Stimulated activated CD8-positive, alpha-beta memory T cell treated with anti-CD3 and anti-CD28 coated beads, Interleukin-15, amount 100 ng/mL, for 4 hours (primary cell): Measurements from ENCODE around the gene SYT2.
"Not testable (repeated sequence)": the region's sequence is repeated elsewhere in the genome, so short reads cannot be mapped to it uniquely, and the experiment has no call there.

Source experiments
- DNase-seq, 2 donors: peaks; one replicate each; pipeline ENCODE4 v3.0.0-alpha.2; 2020; ENCODE audit warnings: low read depth in 2 of 2

Gene SYT2

DNA sequence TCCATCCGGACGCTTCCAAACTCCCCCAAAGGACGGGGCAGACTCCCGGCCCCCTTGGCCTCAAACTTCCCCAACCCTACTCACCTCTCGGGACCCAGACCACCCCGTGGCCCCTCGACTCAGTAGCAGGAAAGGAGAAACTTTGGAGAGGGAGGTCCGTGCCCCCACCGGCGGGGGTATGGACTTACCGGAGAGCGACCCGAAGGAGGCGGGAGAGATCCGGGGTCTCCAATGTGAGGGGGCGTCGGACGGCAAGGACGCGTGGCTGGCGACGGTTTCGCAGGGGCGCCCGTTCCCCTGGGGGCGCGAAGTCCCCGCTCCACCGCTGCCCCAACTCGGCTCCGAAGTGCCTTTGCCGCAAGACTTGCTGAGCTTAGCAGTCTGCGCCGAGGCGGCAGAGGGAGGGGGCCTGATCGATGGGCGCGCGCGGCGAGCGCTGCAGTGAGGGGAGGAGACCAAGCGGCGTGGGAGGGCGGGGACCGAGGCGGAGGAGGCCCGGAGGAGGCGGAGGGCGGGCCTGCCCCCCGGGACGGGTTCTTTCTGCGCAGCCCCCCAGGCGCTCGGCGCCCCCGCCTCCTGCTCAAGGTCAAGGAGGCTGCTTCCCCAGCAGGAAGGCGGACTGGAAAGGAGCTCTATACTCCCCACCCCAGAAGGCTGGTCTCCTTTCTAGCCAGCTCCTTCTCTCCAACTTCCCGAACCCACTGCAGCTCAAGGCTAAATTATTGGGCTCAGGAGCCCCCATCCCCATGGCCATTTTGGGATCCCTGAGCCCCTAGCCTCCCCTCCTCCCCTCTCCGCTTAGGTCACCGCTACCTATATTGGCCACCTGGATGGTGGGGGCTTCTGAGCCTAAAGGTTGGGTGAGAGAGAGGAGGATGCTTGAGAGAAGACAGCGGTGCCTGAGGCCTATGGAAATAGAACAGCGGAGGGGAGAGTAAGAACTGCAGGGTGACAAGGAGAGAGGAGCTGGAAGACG, at the start of gene SYT2:
TSS of gene SYT2 (minus strand) at position 385 of the 976 bp plus-strand sequence. CDS start 104,682 bp downstream, outside the sequence.
- DNase-seq = no peak

DNA sequence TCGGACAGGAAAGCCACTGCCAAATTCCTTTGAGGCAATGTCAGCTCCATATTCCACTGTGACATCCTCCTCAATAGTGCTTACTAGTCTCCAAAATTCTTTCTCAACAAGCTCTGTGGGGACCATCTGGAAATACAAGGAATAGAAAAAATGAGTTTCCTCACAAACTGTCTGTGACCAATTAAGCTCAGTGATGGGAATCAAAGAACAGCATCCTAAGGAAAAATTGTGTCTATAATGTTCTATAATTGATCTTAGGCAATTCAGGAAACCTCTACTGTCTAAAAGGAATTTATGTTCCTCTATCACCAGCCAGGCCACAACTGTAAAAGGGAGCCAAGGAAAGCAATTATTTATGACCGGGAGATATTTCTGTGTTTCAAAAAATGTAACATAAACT, 46.1 kb upstream of the SYT2 start:
- no peak for DNase-seq

DNA sequence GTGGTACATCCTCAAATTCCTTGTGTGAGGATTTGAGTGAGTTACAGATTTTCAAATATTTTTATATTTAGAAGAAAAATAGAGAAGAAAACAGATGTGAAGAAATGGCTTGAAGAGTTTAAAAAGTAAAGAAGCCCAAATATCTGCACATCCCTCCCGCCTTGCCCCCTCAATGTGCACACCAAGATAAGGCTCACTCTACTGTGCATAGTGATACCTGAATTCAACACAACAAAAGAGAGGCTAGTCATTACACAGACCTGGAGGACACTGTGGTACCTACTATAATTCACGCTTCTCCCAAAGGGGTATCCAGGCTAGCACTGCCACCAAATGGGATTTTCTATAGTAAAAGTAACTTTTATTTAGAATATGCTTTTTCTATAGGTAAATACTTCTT, 44.0 kb upstream of the SYT2 start:
- no peak for DNase-seq

DNA sequence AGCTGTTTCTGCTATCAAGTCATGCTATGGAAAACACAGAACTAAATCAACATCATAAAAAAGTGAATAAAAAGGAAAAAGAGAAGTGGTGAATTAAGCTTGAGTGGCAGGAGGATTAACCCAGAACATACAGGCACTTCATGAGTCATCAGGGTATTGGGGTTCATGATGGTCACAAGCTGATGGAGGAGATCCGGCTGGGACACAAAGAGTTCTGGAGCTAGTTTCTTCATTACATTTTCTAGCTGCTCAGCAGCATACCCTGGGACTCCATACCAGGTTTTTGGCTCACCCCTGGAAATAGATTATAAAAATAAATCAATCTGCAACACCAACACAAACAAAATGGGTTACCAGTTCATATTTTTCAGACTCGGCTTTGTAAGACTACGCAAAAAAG, 42.5 kb upstream of the SYT2 start:
- no peak for DNase-seq

DNA sequence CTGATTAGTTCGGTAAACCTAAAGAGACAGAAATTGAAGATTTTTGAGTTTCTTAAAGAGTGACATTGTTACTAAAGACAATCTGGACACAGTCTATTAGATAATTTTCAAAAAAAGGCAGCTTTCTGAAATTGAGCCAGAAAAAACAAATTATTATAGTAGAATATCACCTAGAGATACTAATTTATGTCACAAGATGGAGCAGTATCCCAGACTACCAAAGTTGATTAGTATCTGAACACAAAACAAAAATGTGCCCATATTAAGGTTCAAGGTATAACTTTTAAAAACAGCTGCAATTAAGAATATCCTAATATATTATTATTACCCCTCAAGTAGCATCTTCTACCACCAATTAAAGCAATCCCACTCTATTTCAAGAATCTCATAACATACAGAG, 40.5 kb upstream of the SYT2 start:
- DNase-seq = no peak

DNA sequence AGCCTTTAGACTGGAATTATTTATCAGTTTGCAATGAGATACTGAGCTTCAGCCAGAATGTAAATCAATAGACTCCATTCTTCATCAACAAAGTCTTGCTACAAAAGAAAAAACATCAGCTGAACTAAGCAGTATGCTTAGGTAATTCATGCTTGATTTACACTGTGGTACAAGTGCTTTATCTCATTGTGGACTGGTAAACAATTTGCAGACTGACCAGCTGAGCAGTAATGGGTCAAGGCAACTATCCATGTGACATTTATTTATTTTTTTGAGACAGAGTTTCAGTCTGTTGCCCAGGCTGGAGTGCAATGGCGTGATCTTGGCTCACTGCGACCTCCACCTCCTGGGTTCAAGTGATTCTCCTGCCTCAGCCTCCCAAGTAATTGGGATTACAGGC, 39.8 kb upstream of the SYT2 start:
- no peak for DNase-seq

DNA sequence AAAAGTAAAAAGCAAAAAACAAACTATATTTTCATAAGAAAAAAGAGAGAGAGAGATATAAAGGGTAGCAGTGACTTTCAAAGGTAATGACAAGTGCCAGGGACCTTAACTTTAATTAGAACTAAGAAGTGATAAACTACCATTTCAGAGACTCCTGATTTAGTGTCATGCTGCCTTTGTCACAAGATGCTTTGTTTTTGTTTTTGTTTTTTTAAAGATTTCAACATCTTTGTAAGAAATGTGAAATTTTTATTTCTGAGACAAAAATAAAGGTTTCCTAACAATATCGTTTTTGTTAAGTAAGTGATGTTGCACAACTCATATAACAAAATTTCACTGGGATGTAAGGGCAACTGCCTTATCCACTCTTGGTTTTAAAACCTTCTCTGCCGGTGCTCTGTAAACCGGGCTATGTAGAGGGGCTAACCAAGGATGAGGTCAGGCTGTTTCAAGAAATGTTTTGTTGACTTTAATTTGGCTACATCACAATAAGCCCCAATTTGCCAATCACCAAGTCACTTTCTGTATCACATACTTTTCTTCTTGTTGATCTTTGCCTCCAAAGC, 35.2 kb upstream of the SYT2 start:
- DNase-seq = no peak

DNA sequence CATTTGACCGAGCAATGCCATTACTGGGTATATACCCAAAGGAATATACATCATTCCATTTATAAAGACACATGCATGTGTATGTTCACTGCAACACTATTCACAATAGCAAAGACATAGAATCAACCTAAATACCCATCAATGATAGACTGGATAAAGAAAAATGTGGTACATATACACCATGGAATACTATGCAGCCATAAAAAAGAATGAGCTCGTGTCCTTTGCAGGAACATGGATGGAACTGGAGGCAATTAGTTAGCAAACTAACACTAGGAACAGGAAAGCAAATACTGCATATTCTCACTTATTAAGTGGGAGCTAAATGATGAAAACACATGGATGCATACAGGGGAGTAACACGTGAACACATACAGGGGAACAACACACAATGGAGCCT, 34.5 kb upstream of the SYT2 start:
- not testable (repeated sequence) for DNase-seq

DNA sequence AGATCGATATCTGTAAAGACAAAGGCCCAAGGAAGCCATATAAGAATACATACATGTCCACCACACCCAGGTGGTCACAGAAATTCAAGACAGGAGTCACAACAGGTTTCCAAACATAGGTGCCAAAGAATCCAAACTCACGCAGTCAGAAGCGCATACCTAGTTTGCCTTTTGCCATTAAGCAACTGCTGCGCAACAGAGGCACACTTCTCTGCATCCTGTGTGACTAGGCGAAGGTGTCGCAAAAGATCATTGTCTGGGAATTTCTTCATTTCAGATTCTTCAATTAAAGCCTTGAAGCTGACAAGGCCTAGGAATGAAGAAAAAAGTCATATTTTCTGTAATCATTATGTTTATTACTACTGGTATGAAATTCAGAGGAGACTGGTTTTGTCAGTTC, 32.2 kb upstream of the SYT2 start:
- DNase-seq = no peak

DNA sequence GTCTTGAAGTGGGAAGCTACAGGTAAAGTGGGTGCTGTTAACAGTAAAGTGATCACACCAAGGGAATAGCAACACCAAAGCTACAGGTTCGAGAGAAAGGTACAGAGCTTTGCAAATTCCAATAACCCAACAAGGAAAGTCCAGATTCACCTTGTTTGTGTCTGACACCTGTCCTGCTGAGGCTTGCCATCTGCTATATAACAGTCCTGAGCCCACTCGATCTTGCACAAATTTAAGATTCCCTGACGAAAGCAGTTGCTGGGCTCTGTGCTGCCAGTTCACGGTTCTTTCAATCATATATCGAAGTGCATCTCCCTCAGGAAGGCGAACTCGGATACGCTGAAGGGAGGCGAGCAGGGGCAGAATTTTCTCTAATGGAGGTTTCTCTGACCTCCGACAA, 23.0 kb upstream of the SYT2 start:
- DNase-seq = no peak

DNA sequence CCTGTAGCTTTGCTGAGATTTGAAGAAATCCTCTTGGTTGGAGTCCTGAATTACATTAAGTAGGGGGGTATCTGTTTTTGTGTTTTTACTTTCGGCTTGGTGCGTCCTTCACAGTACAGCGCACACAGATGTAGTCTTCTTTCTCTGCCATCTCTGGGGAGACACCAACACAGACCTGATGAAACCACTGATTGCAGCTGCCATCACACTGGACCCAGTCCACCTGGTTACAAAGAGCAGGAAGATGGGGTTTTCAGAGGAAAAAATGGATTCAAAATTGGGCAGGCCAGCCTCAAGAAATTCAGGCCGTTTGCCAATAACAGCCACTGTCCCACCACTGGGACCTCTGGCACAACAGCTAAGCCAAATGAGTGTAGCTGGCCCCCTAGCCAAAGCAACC, 18.7 kb upstream of the SYT2 start:
- no peak for DNase-seq

DNA sequence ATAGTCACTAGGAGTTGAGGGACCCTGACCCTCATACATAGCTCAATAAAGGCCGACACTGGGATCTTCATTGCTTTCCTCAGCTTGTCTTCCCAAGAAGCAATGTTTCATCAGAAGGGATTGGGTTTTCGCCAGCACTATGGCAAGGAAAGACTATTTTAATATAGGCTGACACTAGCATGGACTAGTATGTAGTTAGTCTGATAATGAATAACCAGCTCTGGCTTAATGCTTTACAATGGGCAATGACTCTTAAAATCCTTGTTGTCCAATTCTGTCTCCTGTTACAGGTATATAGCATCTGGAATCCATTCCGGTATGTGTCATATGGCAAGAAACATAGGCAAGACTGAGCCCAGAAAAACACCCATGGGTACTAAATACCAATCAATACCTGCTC, 15.3 kb upstream of the SYT2 start:
- DNase-seq = no peak

DNA sequence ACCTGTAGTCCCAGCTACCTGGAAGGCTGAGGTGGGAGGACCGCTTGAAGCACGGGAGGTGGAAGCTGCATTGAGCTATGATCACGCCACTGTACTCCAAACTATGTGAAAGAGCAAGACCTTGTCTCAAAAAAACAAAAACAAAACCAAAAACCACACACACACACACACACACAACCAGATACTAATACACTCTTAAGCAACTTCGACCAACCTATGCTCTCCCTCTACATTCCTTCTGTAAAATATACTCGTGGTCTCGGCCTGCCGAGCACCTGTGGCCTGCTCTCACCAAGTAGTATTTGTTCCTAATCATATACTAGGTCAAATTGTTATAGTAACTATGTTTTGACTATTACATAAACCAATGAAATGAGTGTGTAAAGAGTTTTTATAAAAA, 13.5 kb upstream of the SYT2 start:
- DNase-seq = no peak

DNA sequence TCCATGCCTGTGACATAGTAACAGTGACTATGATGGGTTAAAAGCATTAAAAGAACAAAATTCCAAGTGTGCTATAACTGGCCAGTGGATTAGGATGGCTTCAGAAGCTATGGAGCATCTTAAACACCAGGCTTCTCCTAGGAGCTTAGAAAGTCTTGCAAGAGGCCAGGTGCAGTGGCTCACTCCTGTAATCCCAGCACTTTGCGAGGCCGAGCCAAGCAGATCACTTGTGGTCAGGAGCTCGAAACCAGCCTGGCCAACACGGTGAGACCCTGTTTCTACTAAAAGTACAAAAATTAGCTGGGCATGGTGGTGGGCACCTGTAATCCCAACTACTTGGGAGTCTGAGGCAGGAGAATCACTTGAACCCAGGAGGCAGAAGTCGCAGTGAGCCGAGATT, 12.8 kb upstream of the SYT2 start:
- DNase-seq = not testable (repeated sequence)

DNA sequence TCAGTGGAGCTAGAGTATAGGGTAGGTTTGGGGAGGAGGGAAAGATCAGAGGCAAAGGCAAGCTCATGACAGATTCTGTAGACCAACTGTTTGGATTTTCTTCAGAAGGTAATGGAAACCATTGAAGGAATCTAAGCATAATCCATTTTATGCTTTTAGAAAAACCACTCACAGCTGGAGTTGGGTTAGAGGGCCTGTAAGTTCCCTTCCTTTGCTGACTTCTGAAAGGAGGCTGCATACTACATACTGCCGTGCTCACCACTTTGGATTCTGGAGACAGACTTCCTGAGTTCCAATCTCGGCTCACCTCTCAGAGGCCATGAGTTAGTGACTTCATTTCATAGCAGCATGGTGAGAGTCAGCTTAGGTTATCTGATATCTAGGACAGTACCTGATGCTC, 6.4 kb upstream of the SYT2 start:
- DNase-seq = no peak

DNA sequence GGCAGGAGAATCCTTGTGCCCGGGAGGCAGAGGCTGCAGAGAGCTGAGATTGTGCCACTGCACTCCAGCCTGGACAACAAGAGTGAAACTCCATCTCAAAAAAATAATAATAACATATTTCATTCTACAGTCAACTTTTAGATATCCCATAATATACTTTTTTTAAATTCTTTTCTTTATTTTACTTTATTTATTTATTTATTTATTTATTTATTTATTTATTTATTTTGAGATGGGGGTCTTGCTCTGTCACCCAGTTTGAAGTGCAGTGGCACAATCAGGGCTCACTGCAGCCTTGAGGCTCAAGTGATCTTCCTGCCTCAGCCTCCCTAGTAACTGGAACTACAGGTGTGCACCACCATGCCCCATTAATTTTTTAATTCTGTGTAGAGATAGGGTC, 3.9 kb upstream of the SYT2 start:
- not testable (repeated sequence) for DNase-seq

DNA sequence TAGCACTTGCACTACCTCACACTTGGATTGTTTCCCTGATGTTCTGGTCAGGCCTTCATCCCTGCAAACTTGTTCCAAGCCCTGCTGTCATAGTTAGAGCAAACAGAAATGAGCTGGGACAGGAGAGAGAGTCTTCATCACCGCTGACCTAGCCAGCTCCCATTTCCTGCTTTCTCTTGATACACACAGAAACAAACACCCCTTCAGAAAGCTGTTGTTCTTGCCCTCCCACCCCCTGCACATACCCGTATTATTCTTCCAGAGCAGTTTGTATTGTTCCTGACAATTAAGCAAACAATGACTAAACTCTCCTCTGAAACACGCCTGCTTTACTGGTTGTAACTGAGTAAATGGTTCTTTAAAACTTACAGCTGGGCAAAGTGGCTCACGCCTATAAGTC, 2.9 kb upstream of the SYT2 start:
- no peak for DNase-seq

DNA sequence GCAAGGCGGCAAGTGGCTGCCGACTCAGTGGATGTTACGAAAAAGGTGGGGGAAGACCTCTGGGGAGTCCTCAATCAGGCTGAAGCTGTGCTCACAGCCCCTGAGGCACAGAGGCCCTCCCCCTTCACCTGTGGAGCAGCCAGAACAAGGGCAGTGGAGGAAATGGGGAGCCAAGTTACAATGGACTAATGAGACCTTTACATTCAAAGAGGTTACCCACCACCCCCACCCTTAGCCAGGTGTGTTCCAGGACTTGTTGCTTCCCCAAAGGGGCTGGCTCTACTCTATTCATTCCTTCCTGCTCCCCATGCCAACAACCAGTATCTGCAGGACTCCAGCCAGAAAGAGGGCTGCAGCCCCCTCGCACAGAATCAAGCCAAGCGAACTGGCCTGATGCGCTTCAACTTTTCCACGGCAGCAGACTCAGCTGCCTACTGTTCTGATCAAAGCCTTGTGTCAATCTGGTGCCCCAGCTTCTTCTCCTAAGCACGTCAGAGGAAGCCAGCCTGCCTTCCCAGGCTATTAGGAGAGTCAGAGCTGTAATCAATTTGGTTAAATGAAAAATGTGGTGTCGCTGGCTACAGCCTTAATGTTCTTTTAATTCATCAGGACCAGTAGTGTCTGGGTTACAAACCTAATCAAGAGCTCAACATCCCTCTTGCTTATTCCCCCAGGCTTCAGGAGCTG, 1.8 kb upstream of the SYT2 start:
- no peak for DNase-seq

DNA sequence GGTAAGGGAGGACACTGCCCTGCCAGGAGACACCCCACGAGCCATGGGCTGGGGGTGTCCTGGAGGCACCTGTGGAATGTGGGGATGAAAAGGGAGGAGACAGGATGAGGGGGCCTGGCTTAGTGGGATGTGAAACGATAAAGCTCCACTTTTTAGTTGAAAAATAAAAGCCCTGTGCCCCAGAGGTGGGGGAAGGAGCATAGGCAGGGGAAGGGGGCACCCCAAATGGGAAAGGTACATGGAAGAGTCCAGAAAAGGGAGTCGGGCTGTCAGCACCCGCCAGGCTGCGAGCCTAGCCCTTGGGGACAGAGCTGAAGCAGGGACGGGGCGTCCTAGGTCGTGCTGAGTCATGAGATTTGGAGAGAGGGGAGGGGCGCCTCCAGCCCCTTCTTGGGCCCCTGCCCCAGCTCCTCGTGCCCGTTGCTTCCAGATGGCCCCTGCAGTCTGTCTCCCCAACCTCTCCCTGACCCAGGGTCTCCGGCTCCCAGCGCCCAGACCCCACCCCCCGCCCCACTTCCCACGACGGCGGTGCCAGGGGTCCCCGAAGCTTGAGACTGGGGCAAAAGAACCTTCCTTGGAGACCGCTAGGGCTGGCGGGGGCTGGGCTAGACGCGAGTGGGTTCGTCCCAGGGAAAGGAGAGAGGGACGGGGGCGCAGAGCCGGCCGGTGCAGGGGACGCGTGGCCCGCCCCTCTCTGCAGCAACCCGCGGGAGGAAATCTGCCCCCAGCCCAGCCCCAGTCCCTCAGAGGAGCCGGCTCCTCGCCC, 795 bp downstream of the SYT2 start:
- no peak for DNase-seq

DNA sequence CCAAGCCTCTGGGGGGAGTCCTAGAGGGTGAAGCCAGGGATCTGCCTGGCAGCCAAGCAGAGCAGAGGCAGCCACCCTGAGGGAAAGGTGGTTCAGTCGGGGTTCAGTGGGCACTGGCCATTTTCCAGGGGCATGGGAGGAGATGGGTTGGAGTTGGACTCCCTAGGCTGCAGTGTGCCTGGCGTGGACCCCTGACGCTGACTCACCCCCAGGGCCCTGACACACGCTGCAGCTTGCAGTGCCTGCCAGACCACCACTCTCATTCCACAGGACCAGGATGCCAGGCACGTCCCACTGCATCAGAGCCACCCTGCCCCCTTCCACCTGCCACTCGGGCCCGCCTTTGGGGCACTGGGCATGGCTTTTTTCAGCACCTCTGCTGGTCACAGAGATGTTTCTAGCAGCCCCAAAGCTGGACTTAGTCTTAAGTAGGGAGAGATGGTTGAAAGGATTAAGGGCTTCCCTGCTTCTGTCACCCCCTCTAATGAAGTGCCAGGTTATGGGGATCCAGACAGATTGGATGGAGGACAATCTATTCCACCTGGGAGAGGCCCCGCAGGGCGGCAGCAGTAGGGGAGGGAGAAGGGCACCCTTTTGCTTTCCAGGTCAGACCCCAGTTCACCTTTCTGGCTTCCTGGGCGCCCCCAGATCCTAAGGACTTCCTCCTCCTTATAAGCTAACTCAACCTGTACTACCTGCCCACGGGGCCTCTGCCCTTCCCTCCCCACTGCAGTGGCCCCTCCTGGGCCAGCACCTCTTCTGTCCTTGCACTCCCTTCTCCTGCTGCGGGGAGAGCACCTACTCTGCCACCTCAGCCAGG, 1.6 kb downstream of the SYT2 start:
- no peak for DNase-seq

DNA sequence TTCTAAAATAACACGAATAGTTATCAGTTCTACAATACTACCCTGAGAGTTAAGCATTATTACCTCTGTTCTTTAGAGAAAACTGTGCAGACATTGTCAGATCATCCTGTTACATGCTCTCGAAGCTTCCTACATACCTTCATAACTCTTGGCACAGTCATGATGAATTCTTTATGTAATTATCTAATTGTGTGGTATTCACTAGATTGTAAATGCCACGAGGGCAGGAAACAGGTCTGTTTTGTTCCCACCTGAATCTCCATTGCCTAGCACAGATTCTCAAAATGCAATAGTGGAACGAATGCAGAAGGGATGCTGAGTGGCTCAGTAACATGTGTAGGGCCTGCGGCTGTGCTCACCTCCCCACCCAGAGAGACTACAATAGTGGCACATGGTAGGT, 3.4 kb downstream of the SYT2 start:
- DNase-seq = no peak
